Measurements from ENCODE around the gene SMAD3. TPM values are rescaled to one million over a fixed set of nuclear protein-coding genes. Genes with fewer than 3 reads are reported as not detected.

SMAD3 gene
- total RNA-seq, 1 donor from 2014 or later, result 18.8 TPM

GRCh38 chr15:67105991-67106763, 40.8 kb downstream of the SMAD3 start:
- Histone ChIP-seq H3K27me3 (ENCODE audit: low read depth) (no peaks in the 10 kb centered on the region), H3K4me3 (no peak overlapping the region), H3K36me3 (no peaks in the 10 kb centered on the region), H3K27ac (replicated peaks) (peak overlapping the region; percentile 60), H3K9me3 (replicated peaks) (peaks cover 5% of the 10 kb centered on the region), H3K4me1 (peaks cover 95% of the 10 kb centered on the region)
- intact Hi-C loops (cut with micrococcal nuclease), result no loop called here
- no peak for DNase-seq
- no peak for TF ChIP-seq CTCF (IDR thresholded peaks at IDR 0.05; ENCODE audit: borderline replicate concordance)

GRCh38 chr15:67106764-67107013, 41.3 kb downstream of the SMAD3 start:
- Histone ChIP-seq H3K4me3 (no peak overlapping the region), H3K4me1 (peaks cover 90% of the 10 kb centered on the region), H3K9me3 (replicated peaks) (peaks cover 9% of the 10 kb centered on the region), H3K36me3 (no peaks in the 10 kb centered on the region), H3K27me3 (ENCODE audit: low read depth) (no peaks in the 10 kb centered on the region), H3K27ac (replicated peaks) (peak overlapping the region; percentile 60)
- no peak for DNase-seq
- intact Hi-C loops (cut with micrococcal nuclease), result no loop called here
- no peak for TF ChIP-seq CTCF (IDR thresholded peaks at IDR 0.05; ENCODE audit: borderline replicate concordance)

GRCh38 chr15:67107014-67107812, 41.8 kb downstream of the SMAD3 start:
- H3K4me1 ChIP-seq, result peaks cover 86% of the 10 kb centered on the region
- no peak overlapping the region for H3K4me3 ChIP-seq
- TF ChIP-seq CTCF (IDR thresholded peaks at IDR 0.05; ENCODE audit: borderline replicate concordance), result no peak
- DNase-seq, result peak; percentile 50
- no peaks in the 10 kb centered on the region for H3K27me3 ChIP-seq (ENCODE audit: low read depth)
- intact Hi-C loops (cut with micrococcal nuclease), result no loop called here
- peaks cover 9% of the 10 kb centered on the region for H3K9me3 ChIP-seq (replicated peaks)
- no peaks in the 10 kb centered on the region for H3K36me3 ChIP-seq
- H3K27ac ChIP-seq (replicated peaks), result peak overlapping the region; percentile 60

- DNase-seq, result no peak
- Histone ChIP-seq H3K27ac (replicated peaks) (peak overlapping the region; percentile 34), H3K36me3 (no peaks in the 10 kb centered on the region), H3K27me3 (ENCODE audit: low read depth) (no peaks in the 10 kb centered on the region), H3K4me1 (peaks cover 75% of the 10 kb centered on the region), H3K4me3 (no peak overlapping the region), H3K9me3 (replicated peaks) (peaks cover 9% of the 10 kb centered on the region)
- intact Hi-C loops (cut with micrococcal nuclease), result no loop called here
- TF ChIP-seq CTCF (IDR thresholded peaks at IDR 0.05; ENCODE audit: borderline replicate concordance), result no peak
These were observed 42.9 kb downstream of the SMAD3 start for GRCh38 chr15:67108122-67108961.

Measured in left ventricle myocardium inferior (tissue), 1 donor.